GM21737 (cell line): ENCODE measurements around the gene SEC22A.

Experiments
- ATAC-seq: cut with Tn5 transposase; IDR thresholded peaks from one replicate; pipeline ENCODE4 v1.9.1; 2021; ENCODE audit warnings: mild to moderate bottlenecking, moderate library complexity; ENCODE audit not compliant: unreplicated experiment

SEC22A gene

GRCh38 chr3:123301331-123302184, 99.8 kb downstream of the SEC22A start:
- no peak for ATAC-seq

- ATAC-seq: no peak
Observed at GRCh38 chr3:123302961-123303360, 101.2 kb downstream of the SEC22A start.

DNA sequence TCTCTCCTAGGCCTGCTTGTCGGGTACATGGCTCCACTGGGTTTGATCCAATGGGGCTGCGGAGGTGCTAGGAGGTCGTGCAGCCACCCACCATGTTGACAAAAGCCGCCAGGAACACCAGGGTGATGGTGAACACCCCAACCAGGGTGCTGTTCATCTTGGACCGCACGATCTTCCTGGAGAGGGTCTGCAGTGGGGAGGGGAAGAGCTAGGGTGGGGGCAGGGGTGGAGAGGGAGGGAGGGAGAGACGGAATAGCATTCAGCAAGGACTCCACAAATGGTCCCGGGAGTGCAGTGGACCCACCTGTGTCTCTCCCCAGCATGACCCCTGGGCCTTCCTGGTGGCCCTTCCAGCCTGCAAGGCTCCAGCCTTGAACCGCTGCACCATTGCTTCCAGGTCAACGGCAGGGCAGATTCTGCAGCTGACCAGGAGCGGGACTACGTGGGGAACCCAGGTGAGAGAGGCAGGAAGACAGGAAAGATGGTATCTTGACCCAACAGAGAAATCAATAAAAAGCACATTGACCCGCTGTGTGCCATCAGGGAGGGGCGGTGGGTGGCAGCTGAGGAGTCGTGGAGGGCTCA, 102.3 kb downstream of the SEC22A start:
- no peak for ATAC-seq

DNA sequence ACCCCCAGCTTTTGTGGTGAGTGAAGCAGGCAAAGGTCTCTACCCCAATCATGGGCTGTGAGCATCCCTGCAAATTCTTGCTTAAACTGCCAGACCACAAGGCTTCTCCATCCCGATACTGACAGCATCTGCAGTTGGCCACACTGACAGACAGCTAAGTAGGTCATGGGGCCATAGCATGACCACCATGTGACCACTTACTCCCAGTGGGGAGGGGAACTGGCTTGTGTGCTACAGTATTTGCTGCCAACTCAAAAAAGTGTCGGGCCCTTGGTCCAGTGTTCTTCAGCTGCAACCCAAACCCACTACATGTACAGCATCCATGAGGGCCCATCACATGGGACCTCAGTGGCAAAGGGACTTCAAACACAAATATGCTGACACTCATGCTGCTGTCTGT, 103.4 kb downstream of the SEC22A start:
- ATAC-seq: no peak

- ATAC-seq: no peak
Observed at GRCh38 chr3:123307064-123307463, 105.3 kb downstream of the SEC22A start.

- ATAC-seq: no peak
Observed at GRCh38 chr3:123310186-123310585, 108.4 kb downstream of the SEC22A start.

- ATAC-seq: no peak
Observed at GRCh38 chr3:123310741-123311140, 109.0 kb downstream of the SEC22A start.

- no peak for ATAC-seq
Observed at GRCh38 chr3:123311201-123311600, 109.5 kb downstream of the SEC22A start.

GRCh38 chr3:123312331-123313265, 110.9 kb downstream of the SEC22A start:
- no peak for ATAC-seq

- ATAC-seq: no peak
Observed at GRCh38 chr3:123313889-123314288, 112.1 kb downstream of the SEC22A start.

DNA sequence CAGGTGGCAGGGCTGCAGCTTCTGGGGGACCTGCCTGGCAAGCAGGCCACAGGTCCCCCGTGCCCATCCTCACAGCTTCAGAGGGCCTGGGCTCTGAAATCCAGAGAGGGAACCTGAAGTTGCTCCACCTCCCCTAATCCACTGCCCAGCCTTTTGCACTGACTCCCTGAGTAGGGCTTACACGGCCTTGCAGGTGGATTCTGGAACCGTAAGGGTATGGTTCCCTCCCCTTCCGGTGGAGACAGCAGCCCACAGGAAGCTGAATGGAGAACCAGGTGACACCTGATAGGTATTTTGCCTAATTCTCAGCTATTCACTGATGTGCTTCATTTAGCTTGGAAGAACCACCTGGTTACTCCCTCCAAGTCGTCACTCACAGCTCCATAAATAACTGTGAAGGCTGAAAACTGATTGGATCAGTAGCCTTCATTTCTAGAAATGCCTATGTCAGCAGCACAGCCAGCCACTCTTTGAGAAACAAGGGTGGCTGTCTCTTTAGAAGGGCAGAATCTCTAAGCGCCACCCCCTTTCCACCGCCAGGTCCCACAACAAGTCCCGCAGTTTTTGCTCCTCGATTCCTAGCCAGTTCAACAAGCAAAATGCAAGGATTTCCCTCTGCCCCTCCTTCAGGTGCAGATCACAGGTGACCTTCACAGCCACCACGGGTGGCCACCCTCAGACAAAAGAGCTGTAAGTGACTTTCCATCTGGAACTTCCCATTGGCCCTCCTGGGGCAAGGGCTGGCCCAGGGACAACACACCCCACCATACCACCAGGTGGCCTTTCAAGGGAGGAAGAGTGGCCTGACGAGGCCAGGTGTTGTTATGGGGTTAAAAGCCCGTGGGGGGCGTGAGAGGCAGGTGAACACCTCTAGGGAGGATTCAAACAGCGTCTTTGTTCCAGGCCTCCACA, 112.9 kb downstream of the SEC22A start:
- no peak for ATAC-seq

- no peak for ATAC-seq
Observed at GRCh38 chr3:123315271-123315595, 113.5 kb downstream of the SEC22A start.

GRCh38 chr3:123317716-123318115, 116.0 kb downstream of the SEC22A start:
- ATAC-seq: no peak

DNA sequence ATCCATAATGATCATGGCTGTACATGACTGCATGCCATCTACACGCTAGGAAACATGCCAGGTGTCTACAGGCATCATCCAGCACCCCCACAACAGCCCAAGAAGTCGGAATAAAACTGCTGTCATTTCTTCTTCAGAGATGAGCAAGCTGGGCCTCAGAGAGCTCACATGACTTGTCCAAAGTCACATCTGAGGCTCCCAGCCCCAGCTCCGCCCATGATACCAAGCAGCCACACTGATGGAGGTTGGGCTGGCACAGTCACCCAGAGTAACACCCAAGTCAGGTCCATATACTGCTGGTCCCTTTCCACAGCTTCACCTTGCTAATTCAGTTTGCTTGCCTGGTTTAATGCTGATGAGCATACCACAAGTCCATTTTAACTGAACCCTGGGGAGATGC, 116.6 kb downstream of the SEC22A start:
- ATAC-seq: no peak

- ATAC-seq: no peak
Observed at GRCh38 chr3:123319760-123320159, 118.0 kb downstream of the SEC22A start.

GRCh38 chr3:123320221-123320620, 118.5 kb downstream of the SEC22A start:
- no peak for ATAC-seq

GRCh38 chr3:123321806-123322205, 120.1 kb downstream of the SEC22A start:
- no peak for ATAC-seq

GRCh38 chr3:123322866-123323265, 121.1 kb downstream of the SEC22A start:
- ATAC-seq: no peak
